ENCODE results near the gene GRID1.

GRID1 gene

GRCh38 chr10:85617751-85618546, 748.6 kb downstream of the GRID1 start:
- no peak for DNase-seq (ENCODE audit: low read depth in 2 of 2)

- no peak for DNase-seq (ENCODE audit: low read depth in 2 of 2)
Measured at GRCh38 chr10:85615556-85615955, 751.0 kb downstream of the GRID1 start.

- DNase-seq (ENCODE audit: low read depth in 2 of 2), result no peak
Measured at GRCh38 chr10:85614981-85615380, 751.6 kb downstream of the GRID1 start.

- DNase-seq (ENCODE audit: low read depth in 2 of 2), result no peak
Measured at GRCh38 chr10:85614566-85614965, 752.0 kb downstream of the GRID1 start.

- DNase-seq (ENCODE audit: low read depth in 2 of 2), result no peak
Measured at GRCh38 chr10:85613391-85613790, 753.2 kb downstream of the GRID1 start.

- no peak for DNase-seq (ENCODE audit: low read depth in 2 of 2)
Measured at GRCh38 chr10:85612833-85613232, 753.8 kb downstream of the GRID1 start.

- no peak for DNase-seq (ENCODE audit: low read depth in 2 of 2)
Measured at GRCh38 chr10:85612378-85612775, 754.2 kb downstream of the GRID1 start.

- no peak for DNase-seq (ENCODE audit: low read depth in 2 of 2)
Measured at GRCh38 chr10:85611746-85612377, 754.7 kb downstream of the GRID1 start.

GRCh38 chr10:85611093-85611740, 755.4 kb downstream of the GRID1 start:
- no peak for DNase-seq (ENCODE audit: low read depth in 2 of 2)

- no peak for DNase-seq (ENCODE audit: low read depth in 2 of 2)
Measured at GRCh38 chr10:85610381-85611092, 756.1 kb downstream of the GRID1 start.

GRCh38 chr10:85609509-85609908, 757.1 kb downstream of the GRID1 start:
- no peak for DNase-seq (ENCODE audit: low read depth in 2 of 2)

GRCh38 chr10:85608706-85609105, 757.9 kb downstream of the GRID1 start:
- no peak for DNase-seq (ENCODE audit: low read depth in 2 of 2)

GRCh38 chr10:85607043-85607695, 759.4 kb downstream of the GRID1 start:
- no peak for DNase-seq (ENCODE audit: low read depth in 2 of 2)

GRCh38 chr10:85606401-85606800, 760.2 kb downstream of the GRID1 start:
- DNase-seq (ENCODE audit: low read depth in 2 of 2), result no peak

- DNase-seq (ENCODE audit: low read depth in 2 of 2), result no peak
Measured at GRCh38 chr10:85604884-85605283, 761.7 kb downstream of the GRID1 start.

GRCh38 chr10:85604136-85604725, 762.4 kb downstream of the GRID1 start:
- DNase-seq (ENCODE audit: low read depth in 2 of 2), result no peak

GRCh38 chr10:85603151-85603940, 763.2 kb downstream of the GRID1 start:
- DNase-seq (ENCODE audit: low read depth in 2 of 2), result no peak

- DNase-seq (ENCODE audit: low read depth in 2 of 2), result no peak
Measured at GRCh38 chr10:85602713-85603112, 763.9 kb downstream of the GRID1 start.

GRCh38 chr10:85602306-85602705, 764.3 kb downstream of the GRID1 start:
- DNase-seq (ENCODE audit: low read depth in 2 of 2), result no peak

- DNase-seq (ENCODE audit: low read depth in 2 of 2), result no peak
Measured at GRCh38 chr10:85601526-85601925, 765.1 kb downstream of the GRID1 start.

GRCh38 chr10:85600744-85601081, 765.9 kb downstream of the GRID1 start:
- DNase-seq (ENCODE audit: low read depth in 2 of 2), result no peak
